HG02763 (cell line): ENCODE measurements around the gene PARP9.
A peak's percentile ranks its signal among the peaks of the same experiment; 100 is the strongest.

ENCODE experiments used
- ATAC-seq: cut with Tn5 transposase; IDR thresholded peaks from one replicate; pipeline ENCODE4 v1.9.1; 2021; ENCODE audit warnings: mild to moderate bottlenecking, moderate library complexity; ENCODE audit not compliant: unreplicated experiment

The PARP9 gene

GRCh38 chr3:122564155-122564912, at the start of gene PARP9, which contains the start of gene DTX3L:
Gene PARP9 (minus strand): TSS chr3:122564300. CDS start chr3:122559620, 4,680 bp downstream.
Gene DTX3L (plus strand): TSS chr3:122564338. CDS start chr3:122564427, 89 bp downstream.
- peak; percentile 61 for ATAC-seq

- ATAC-seq: no peak
Observed at GRCh38 chr3:122612696-122613095, 48.6 kb upstream of the PARP9 start.

GRCh38 chr3:122609798-122610559, 45.9 kb upstream of the PARP9 start:
- ATAC-seq: peak; percentile 95

- no peak for ATAC-seq
Observed at GRCh38 chr3:122608916-122609315, 44.8 kb upstream of the PARP9 start.

GRCh38 chr3:122606330-122606729, 42.2 kb upstream of the PARP9 start:
- no peak for ATAC-seq

- ATAC-seq: no peak
Observed at GRCh38 chr3:122603056-122603455, 39.0 kb upstream of the PARP9 start.

GRCh38 chr3:122602011-122602710, 38.1 kb upstream of the PARP9 start:
- no peak for ATAC-seq

GRCh38 chr3:122598556-122598955, 34.5 kb upstream of the PARP9 start:
- ATAC-seq: no peak

- ATAC-seq: no peak
Observed at GRCh38 chr3:122598151-122598550, 34.1 kb upstream of the PARP9 start.

- no peak for ATAC-seq
Observed at GRCh38 chr3:122594025-122594424, 29.9 kb upstream of the PARP9 start.

- no peak for ATAC-seq
Observed at GRCh38 chr3:122590610-122591009, 26.5 kb upstream of the PARP9 start.

GRCh38 chr3:122589297-122589696, 25.2 kb upstream of the PARP9 start:
- ATAC-seq: no peak

- no peak for ATAC-seq
Observed at GRCh38 chr3:122587572-122587971, 23.5 kb upstream of the PARP9 start.

GRCh38 chr3:122586773-122587485, 22.8 kb upstream of the PARP9 start:
- ATAC-seq: no peak

- ATAC-seq: no peak
Observed at GRCh38 chr3:122586098-122586497, 22.0 kb upstream of the PARP9 start.

- ATAC-seq: no peak
Observed at GRCh38 chr3:122582390-122582789, 18.3 kb upstream of the PARP9 start.

- ATAC-seq: no peak
Observed at GRCh38 chr3:122581622-122582021, 17.5 kb upstream of the PARP9 start.

GRCh38 chr3:122580470-122580869, 16.4 kb upstream of the PARP9 start:
- ATAC-seq: no peak

GRCh38 chr3:122578069-122578740, 14.1 kb upstream of the PARP9 start:
- ATAC-seq: no peak

GRCh38 chr3:122577409-122578031, 13.4 kb upstream of the PARP9 start, which contains the start of gene PARP15:
Gene PARP15 (plus strand): TSS chr3:122577650. CDS start chr3:122577668, 18 bp downstream.
- no peak for ATAC-seq
